BE2C (cell line): Measurements from ENCODE around the gene SREBF2.

ENCODE experiments used
- DNase-seq: peaks from one replicate; pipeline ENCODE4 v3.0.0-alpha.2; 2020
- H3K27me3 ChIP-seq: fragments of 250-450 bp; sonication (Bioruptor Pico); 2 replicates; pipeline ENCODE4 v1.5.1; 2020; ENCODE audit warnings: mild to moderate bottlenecking
- H3K36me3 ChIP-seq: fragments of 250-450 bp; sonication (Bioruptor Pico); 2 replicates; pipeline ENCODE4 v1.5.1; 2020; ENCODE audit warnings: mild to moderate bottlenecking
- H3K4me1 ChIP-seq: fragments of 250-450 bp; sonication (Bioruptor Pico); 2 replicates; pipeline ENCODE4 v1.5.1; 2020
- H3K4me3 ChIP-seq: 2 replicates; pipeline ENCODE4 v1.5.1; 2011; ENCODE audit warnings: low read depth, low read length
- H3K9me3 ChIP-seq: fragments of 250-450 bp; sonication (Bioruptor Pico); 2 replicates; pipeline ENCODE4 v1.5.1; 2020
- CTCF ChIP-seq: IDR thresholded peaks from 2 replicates; pipeline ENCODE4 v1.5.1; 2012; ENCODE audit warnings: mild to moderate bottlenecking, low read depth, low read length

The SREBF2 gene

GRCh38 chr22:41920271-41920976 is 87.5 kb downstream of the SREBF2 start:
- Histone ChIP-seq H3K4me3 (no peak overlapping the region), H3K4me1 (no peaks in the 10 kb centered on the region), H3K27me3 (peaks cover 35% of the 10 kb centered on the region), H3K36me3 (no peaks in the 10 kb centered on the region), H3K9me3 (no peaks in the 10 kb centered on the region)
- TF ChIP-seq CTCF, result no peak
- DNase-seq, result no peak

- H3K9me3 ChIP-seq, result no peaks in the 10 kb centered on the region
- H3K27me3 ChIP-seq, result peaks cover 29% of the 10 kb centered on the region
- no peak overlapping the region for H3K4me3 ChIP-seq
- no peaks in the 10 kb centered on the region for H3K36me3 ChIP-seq
- no peaks in the 10 kb centered on the region for H3K4me1 ChIP-seq
- DNase-seq, result no peak
- TF ChIP-seq CTCF, result no peak
Observed at GRCh38 chr22:41922328-41922727, 89.4 kb downstream of the SREBF2 start.

- Histone ChIP-seq H3K36me3 (no peaks in the 10 kb centered on the region), H3K27me3 (peaks cover 22% of the 10 kb centered on the region), H3K4me1 (peaks cover under 1% of the 10 kb centered on the region; the same call in 1 of the 2 replicates), H3K4me3 (no peak overlapping the region), H3K9me3 (no peaks in the 10 kb centered on the region)
- no peak for TF ChIP-seq CTCF
- DNase-seq, result no peak
Observed at GRCh38 chr22:41922940-41923594, 90.2 kb downstream of the SREBF2 start.

- peaks cover 19% of the 10 kb centered on the region for H3K27me3 ChIP-seq
- DNase-seq, result no peak
- no peak overlapping the region for H3K4me3 ChIP-seq
- H3K4me1 ChIP-seq, result peaks cover 5% of the 10 kb centered on the region; the same call in 1 of the 2 replicates
- TF ChIP-seq CTCF, result no peak
- no peaks in the 10 kb centered on the region for H3K9me3 ChIP-seq
- H3K36me3 ChIP-seq, result no peaks in the 10 kb centered on the region
Observed at GRCh38 chr22:41923595-41924276, 90.8 kb downstream of the SREBF2 start.

GRCh38 chr22:41925783-41926460 is 93.0 kb downstream of the SREBF2 start:
- Histone ChIP-seq H3K4me3 (peak overlapping the region; percentile 7; the same call in 1 of the 2 replicates), H3K36me3 (no peaks in the 10 kb centered on the region), H3K27me3 (peaks cover 18% of the 10 kb centered on the region), H3K9me3 (no peaks in the 10 kb centered on the region), H3K4me1 (peaks cover 5% of the 10 kb centered on the region; the same call in 1 of the 2 replicates)
- TF ChIP-seq CTCF, result peak; percentile 53
- DNase-seq, result peak; percentile 78
